ENCODE results near the gene DIPK1A.

- TF ChIP-seq CTCF (IDR thresholded peaks at IDR 0.05) (no peak), EP300 (IDR thresholded peaks at IDR 0.05) (no peak)
Measured at GRCh38 chr1:92882819-92883218, 78.4 kb downstream of the DIPK1A start.
